Measurements from ENCODE around the gene GLS.

Gene GLS

GRCh38 chr2:191003405-191004309, 123.0 kb downstream of the GLS start:
- DNase-seq (ENCODE audit: insufficient read length) = no peak
- no peak for TF ChIP-seq TAF1 (IDR thresholded peaks at IDR 0.05; ENCODE audit: borderline replicate concordance, low read depth, low read length)
- TF ChIP-seq POLR2A (IDR thresholded peaks at IDR 0.05; ENCODE audit: low read depth, low read length) = peak; percentile 65
- TF ChIP-seq POLR2AphosphoS5 (IDR thresholded peaks at IDR 0.05; ENCODE audit: low read depth, low read length) = peak; percentile 76; the same call in 1 of the 2 replicates
- FAIRE-seq = peak; percentile 70

GRCh38 chr2:191006297-191006696, 125.7 kb downstream of the GLS start:
- DNase-seq (ENCODE audit: insufficient read length) = no peak
- FAIRE-seq = no peak
- TF ChIP-seq TAF1 (IDR thresholded peaks at IDR 0.05; ENCODE audit: borderline replicate concordance, low read depth, low read length) = no peak
- peak; percentile 56; the same call in 1 of the 2 replicates for TF ChIP-seq POLR2A (IDR thresholded peaks at IDR 0.05; ENCODE audit: low read depth, low read length)
- TF ChIP-seq POLR2AphosphoS5 (IDR thresholded peaks at IDR 0.05; ENCODE audit: low read depth, low read length) = peak; percentile 78; the same call in 1 of the 2 replicates

- DNase-seq (ENCODE audit: insufficient read length) = no peak
- TF ChIP-seq POLR2A (IDR thresholded peaks at IDR 0.05; ENCODE audit: low read depth, low read length) = no peak
- no peak for TF ChIP-seq TAF1 (IDR thresholded peaks at IDR 0.05; ENCODE audit: borderline replicate concordance, low read depth, low read length)
- no peak for TF ChIP-seq POLR2AphosphoS5 (IDR thresholded peaks at IDR 0.05; ENCODE audit: low read depth, low read length)
- no peak for FAIRE-seq
Observed at GRCh38 chr2:191006997-191007783, 126.6 kb downstream of the GLS start.

DNA sequence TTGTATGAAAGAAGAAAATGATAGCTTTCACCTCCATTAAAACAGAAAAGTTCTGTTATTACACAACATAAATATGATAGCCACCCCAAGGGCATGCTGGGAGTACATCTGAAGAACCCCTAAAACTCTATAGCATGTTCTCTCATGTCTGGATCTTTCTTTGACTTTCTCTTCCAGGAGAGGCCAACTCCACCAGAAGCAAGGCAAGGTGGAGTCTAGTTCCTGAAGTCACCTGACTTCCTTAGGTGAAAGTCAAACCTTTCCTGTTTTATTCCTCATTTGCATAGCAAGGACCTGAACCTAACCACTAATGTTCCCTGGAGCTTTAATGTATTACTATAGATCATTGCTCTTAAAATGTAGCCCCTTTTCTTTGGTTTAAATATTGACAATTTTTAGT, 127.7 kb downstream of the GLS start:
- no peak for FAIRE-seq

DNA sequence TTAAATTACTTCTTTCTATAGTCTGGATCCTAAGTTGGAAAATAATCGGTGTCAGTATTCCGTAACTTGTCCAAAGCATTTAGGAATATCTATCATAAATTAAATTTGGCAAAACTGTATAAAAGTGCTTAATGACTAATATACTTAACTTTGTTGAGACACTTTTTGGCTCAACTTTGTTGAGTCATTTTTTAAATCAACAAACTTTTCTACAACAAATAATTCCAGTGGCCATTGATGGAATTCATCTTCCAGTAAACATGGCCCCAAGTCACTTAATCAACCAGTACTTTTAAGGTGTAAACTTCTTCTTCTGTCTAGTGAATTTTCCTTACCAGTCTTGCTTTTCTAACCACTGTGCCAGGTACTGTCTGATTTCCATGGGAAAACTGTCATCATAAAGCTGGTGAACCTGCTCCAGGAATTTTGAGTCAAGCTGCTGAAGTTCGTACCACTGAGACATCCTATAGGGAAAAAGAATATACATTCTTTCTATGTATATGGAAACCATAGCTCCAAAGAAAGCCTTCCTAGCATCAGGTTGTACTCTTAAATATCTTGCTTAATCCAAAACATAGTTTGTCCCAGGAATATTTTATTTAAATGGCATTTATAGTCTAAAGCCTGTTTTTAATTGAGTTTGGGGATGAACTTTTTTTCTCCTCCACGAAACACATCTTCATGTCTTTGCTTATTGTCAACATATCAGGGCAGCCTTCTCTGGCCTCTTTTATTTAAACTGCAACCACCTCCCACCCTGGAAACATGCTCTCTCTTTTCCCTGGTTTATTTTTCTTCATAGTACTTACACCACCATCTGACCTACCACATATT, 129.1 kb downstream of the GLS start:
- TF ChIP-seq TAF1 (IDR thresholded peaks at IDR 0.05; ENCODE audit: borderline replicate concordance, low read depth, low read length) = no peak
- peak; percentile 60; the same call in 1 of the 2 replicates for TF ChIP-seq POLR2A (IDR thresholded peaks at IDR 0.05; ENCODE audit: low read depth, low read length)
- TF ChIP-seq POLR2AphosphoS5 (IDR thresholded peaks at IDR 0.05; ENCODE audit: low read depth, low read length) = no peak
- FAIRE-seq (no peak), DNase-seq (ENCODE audit: insufficient read length) (no peak)

More for the DNA sequence above, 127.7 kb downstream of the GLS start:
- TF ChIP-seq POLR2A (IDR thresholded peaks at IDR 0.05; ENCODE audit: low read depth, low read length) (peak; percentile 27; the same call in 1 of the 2 replicates), POLR2AphosphoS5 (IDR thresholded peaks at IDR 0.05; ENCODE audit: low read depth, low read length) (0 out of 2 replicates have a peak, but pooled peaks have one; percentile 53), TAF1 (IDR thresholded peaks at IDR 0.05; ENCODE audit: borderline replicate concordance, low read depth, low read length) (no peak)
- no peak for DNase-seq (ENCODE audit: insufficient read length)

GRCh38 chr2:191010887-191011885, 130.6 kb downstream of the GLS start:
- DNase-seq (ENCODE audit: insufficient read length) (no peak), FAIRE-seq (no peak)
- TF ChIP-seq POLR2A (IDR thresholded peaks at IDR 0.05; ENCODE audit: low read depth, low read length) (peak; percentile 79), POLR2AphosphoS5 (IDR thresholded peaks at IDR 0.05; ENCODE audit: low read depth, low read length) (peak; percentile 92), TAF1 (IDR thresholded peaks at IDR 0.05; ENCODE audit: borderline replicate concordance, low read depth, low read length) (no peak)

DNA sequence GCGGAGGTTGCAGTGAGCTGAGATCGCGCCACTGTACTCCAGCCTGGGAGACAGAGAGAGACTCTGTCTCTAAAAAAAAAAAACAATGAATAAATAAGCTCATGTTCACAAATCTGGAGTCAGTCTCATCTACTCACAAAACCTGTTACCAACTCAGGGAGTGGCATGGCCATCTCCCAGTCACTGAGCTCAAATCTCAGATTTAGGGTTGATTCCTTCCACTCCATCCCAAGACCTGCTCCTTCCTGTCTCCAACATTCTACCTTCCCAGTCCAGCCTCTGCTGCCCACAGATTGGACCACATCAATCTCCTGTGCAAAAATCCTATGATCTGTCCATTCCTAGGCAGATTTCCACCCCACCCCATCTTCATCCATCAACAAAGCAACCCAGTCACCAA, 131.7 kb downstream of the GLS start:
- TF ChIP-seq POLR2AphosphoS5 (IDR thresholded peaks at IDR 0.05; ENCODE audit: low read depth, low read length) (peak; percentile 53; the same call in 1 of the 2 replicates), POLR2A (IDR thresholded peaks at IDR 0.05; ENCODE audit: low read depth, low read length) (peak; percentile 76; the same call in 1 of the 2 replicates), TAF1 (IDR thresholded peaks at IDR 0.05; ENCODE audit: borderline replicate concordance, low read depth, low read length) (no peak)
- FAIRE-seq = no peak
- DNase-seq (ENCODE audit: insufficient read length) = no peak

DNA sequence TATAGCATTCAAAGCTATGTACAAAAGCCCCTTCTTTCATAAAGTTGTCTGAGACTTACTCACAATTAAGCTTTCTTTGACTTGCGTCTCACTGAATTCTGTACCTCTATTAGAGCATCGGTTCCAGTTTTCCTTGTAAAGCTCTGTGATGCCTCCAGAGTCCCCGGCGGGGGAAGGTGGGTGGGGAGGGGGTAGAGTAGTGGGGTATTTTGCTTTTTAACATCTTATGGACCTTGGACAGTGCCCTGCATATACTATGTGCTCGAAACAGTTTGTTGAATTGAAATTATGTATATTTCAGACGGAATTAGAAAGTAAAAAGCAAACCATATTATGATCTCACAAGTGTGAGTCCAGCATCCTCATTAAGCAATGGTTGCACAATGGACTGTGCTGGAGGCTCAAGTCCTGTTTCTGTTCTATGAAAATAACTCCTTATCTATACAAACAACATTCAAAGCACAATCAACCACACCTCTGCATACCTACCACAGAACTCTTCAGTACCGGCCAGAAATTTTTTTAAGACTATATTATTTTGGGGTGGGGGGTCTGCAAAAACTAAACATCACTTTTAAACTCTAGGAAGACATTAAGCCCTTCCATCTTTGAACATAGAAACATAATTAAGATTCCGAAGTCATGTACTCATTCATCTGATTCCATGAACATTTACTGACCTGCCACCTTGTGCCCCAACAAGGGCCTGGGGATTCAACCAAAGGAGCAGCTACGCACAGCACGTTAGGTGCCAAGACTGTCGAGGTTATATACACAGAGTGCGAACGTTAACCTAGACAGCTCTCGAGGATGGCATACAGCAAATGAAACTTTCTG, 132.4 kb downstream of the GLS start:
- no peak for DNase-seq (ENCODE audit: insufficient read length)
- TF ChIP-seq TAF1 (IDR thresholded peaks at IDR 0.05; ENCODE audit: borderline replicate concordance, low read depth, low read length) (no peak), POLR2A (IDR thresholded peaks at IDR 0.05; ENCODE audit: low read depth, low read length) (no peak), POLR2AphosphoS5 (IDR thresholded peaks at IDR 0.05; ENCODE audit: low read depth, low read length) (no peak)
- FAIRE-seq = peak; percentile 44

DNA sequence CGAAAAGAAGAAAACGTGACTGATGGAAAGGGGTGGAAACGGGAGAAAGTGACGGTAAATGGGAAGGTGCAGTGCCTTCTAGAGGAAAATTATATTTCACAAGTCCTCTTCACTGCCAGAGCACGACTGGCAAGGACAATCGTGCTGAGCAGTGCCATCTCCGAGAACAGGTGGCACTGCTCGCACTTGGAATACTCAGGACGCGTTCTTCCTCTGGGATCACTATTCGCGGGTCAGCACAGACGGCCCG, 133.0 kb downstream of the GLS start:
- FAIRE-seq = peak; percentile 62
- no peak for DNase-seq (ENCODE audit: insufficient read length)
- TF ChIP-seq TAF1 (IDR thresholded peaks at IDR 0.05; ENCODE audit: borderline replicate concordance, low read depth, low read length) (no peak), POLR2AphosphoS5 (IDR thresholded peaks at IDR 0.05; ENCODE audit: low read depth, low read length) (no peak), POLR2A (IDR thresholded peaks at IDR 0.05; ENCODE audit: low read depth, low read length) (no peak)
